Prostate gland (tissue), 2 donors: ENCODE data around the gene PTPRD.
"Not testable (repeated sequence)": the region's sequence is repeated elsewhere in the genome, so short reads cannot be mapped to it uniquely, and the experiment has no call there.

Experiments used
- POLR2A ChIP-seq: fragments of 450-650 bp; IDR thresholded peaks from one replicate; pipeline ENCODE4 v1.6.1; 2016; ENCODE audit warnings: antibody characterized with exemption, mild to moderate bottlenecking
- TF ChIP-seq, protein P1 (sequence below), 4 experiments: fragments of 200-600 bp in 2 of 4; fragments of 450-650 bp in 2 of 4; sonication (generic) in 2 of 4; IDR thresholded peaks; 1 replicate in 3 of 4; 2 replicates in 1 of 4; pipeline ENCODE4 v1.5.1; 2016 to 2019; ENCODE audit warnings: antibody characterized with exemption in 4 of 4, mild to moderate bottlenecking in 2 of 4, moderate library complexity in 2 of 4

DNA sequence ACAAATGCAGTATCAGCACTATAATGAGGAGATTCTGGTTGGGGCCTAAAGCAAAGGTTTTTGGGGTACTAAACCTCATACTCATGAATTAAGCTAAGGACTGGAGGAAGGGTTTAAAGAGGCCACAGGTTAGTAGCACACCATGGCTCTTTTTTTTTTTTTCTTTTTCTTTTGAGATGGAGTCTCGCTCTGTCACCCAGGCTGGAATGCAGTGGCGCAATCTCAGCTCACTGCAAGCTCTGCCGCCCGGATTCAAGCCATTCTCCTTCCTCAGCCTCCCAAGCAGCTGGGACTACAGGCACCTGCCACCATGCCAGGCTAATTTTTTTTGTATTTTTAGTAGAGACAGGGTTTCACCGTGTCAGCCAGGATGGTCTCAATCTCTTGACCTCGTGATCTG lies 1515.5 kb downstream of the PTPRD start:
- not testable (repeated sequence) for TF ChIP-seq POLR2A
- TF ChIP-seq, protein P1, sequence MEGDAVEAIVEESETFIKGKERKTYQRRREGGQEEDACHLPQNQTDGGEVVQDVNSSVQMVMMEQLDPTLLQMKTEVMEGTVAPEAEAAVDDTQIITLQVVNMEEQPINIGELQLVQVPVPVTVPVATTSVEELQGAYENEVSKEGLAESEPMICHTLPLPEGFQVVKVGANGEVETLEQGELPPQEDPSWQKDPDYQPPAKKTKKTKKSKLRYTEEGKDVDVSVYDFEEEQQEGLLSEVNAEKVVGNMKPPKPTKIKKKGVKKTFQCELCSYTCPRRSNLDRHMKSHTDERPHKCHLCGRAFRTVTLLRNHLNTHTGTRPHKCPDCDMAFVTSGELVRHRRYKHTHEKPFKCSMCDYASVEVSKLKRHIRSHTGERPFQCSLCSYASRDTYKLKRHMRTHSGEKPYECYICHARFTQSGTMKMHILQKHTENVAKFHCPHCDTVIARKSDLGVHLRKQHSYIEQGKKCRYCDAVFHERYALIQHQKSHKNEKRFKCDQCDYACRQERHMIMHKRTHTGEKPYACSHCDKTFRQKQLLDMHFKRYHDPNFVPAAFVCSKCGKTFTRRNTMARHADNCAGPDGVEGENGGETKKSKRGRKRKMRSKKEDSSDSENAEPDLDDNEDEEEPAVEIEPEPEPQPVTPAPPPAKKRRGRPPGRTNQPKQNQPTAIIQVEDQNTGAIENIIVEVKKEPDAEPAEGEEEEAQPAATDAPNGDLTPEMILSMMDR (IDR thresholded peaks at IDR 0.05) = not testable (repeated sequence)
